Cardiac fibroblast (primary cell): ENCODE measurements around the gene RHBDD1.

Experiments
- DNase-seq, 2 donors: peaks; one replicate each; pipeline versions ENCODE4 v3.0.0 to v3.0.0-alpha.2; 2010; ENCODE audit warnings: low read depth in 2 of 2
- H3K4me3 ChIP-seq, 2 donors: replicated peaks in 1 of 2; 1 replicate in 1 of 2; 2 replicates in 1 of 2; pipeline ENCODE4 v1.5.1; 2011; ENCODE audit warnings: low read depth in 2 of 2, low read length in 2 of 2, mild to moderate bottlenecking in 2 of 2, moderate library complexity in 1 of 2
- CTCF ChIP-seq: IDR thresholded peaks from one replicate; pipeline ENCODE4 v1.5.1; 2011; ENCODE audit warnings: low read depth, mild to moderate bottlenecking, low read length, inconsistent platforms

RHBDD1 gene

GRCh38 chr2:227036527-227036926, 200.7 kb downstream of the RHBDD1 start:
- no peak for TF ChIP-seq CTCF

GRCh38 chr2:227038550-227039189, 202.8 kb downstream of the RHBDD1 start:
- no peak for DNase-seq
- H3K4me3 ChIP-seq = no peak overlapping the region
- TF ChIP-seq CTCF = no peak

More at GRCh38 chr2:227036527-227036926, 200.7 kb downstream of the RHBDD1 start:
- no peak for DNase-seq
- no peak overlapping the region for H3K4me3 ChIP-seq

- H3K4me3 ChIP-seq = no peak overlapping the region
- DNase-seq = no peak
Measured at GRCh38 chr2:227043981-227044380, 208.1 kb downstream of the RHBDD1 start.

More at GRCh38 chr2:227043981-227044380, 208.1 kb downstream of the RHBDD1 start:
- TF ChIP-seq CTCF = no peak
